ENCODE measurements around the gene MOCS2. TPM values are rescaled to one million over a fixed set of nuclear protein-coding genes. Genes with fewer than 3 reads are reported as not detected.
A peak's percentile ranks its signal among the peaks of the same experiment; 100 is the strongest.
"Not testable (repeated sequence)": the region's sequence is repeated elsewhere in the genome, so short reads cannot be mapped to it uniquely, and the experiment has no call there.

MOCS2 gene
- total RNA-seq, 1 donor from 2014 or later: 21.5 TPM

DNA sequence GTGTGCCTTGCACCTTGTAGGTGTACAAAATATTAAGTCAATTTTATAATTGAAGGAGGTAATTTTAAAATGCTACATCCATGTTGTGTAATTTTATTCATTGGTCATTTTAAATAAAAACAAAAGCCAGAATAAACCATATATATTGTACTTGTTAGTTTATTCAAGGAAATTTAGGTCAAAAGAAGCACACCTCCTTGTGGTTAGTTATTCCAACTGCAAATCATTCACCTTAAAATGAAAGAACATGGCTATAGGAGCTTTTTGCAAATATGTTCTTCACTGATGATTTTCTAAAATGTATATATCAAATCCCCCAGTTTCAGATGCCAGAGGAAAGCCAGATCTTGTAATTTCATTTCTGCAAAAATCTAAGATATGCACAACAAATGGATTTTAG is 5.4 kb upstream of the MOCS2 start:
- H3K4me1 Mint-ChIP-seq: peaks cover 10% of the 10 kb centered on the region
- DNase-seq (ENCODE audit: low spot score in 2 of 2, unreplicated experiment in 2 of 2): no peak
- H3K9me3 Mint-ChIP-seq: no peaks in the 10 kb centered on the region
- H3K36me3 Mint-ChIP-seq: no peaks in the 10 kb centered on the region
- TF ChIP-seq, protein P1, sequence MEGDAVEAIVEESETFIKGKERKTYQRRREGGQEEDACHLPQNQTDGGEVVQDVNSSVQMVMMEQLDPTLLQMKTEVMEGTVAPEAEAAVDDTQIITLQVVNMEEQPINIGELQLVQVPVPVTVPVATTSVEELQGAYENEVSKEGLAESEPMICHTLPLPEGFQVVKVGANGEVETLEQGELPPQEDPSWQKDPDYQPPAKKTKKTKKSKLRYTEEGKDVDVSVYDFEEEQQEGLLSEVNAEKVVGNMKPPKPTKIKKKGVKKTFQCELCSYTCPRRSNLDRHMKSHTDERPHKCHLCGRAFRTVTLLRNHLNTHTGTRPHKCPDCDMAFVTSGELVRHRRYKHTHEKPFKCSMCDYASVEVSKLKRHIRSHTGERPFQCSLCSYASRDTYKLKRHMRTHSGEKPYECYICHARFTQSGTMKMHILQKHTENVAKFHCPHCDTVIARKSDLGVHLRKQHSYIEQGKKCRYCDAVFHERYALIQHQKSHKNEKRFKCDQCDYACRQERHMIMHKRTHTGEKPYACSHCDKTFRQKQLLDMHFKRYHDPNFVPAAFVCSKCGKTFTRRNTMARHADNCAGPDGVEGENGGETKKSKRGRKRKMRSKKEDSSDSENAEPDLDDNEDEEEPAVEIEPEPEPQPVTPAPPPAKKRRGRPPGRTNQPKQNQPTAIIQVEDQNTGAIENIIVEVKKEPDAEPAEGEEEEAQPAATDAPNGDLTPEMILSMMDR (IDR thresholded peaks at IDR 0.05; ENCODE audit: unreplicated experiment): peak; percentile 26
- H3K27me3 Mint-ChIP-seq (ENCODE audit: low read depth): no peaks in the 10 kb centered on the region
- no peak overlapping the region for H3K27ac Mint-ChIP-seq
- no peak overlapping the region for H3K4me3 Mint-ChIP-seq

DNA sequence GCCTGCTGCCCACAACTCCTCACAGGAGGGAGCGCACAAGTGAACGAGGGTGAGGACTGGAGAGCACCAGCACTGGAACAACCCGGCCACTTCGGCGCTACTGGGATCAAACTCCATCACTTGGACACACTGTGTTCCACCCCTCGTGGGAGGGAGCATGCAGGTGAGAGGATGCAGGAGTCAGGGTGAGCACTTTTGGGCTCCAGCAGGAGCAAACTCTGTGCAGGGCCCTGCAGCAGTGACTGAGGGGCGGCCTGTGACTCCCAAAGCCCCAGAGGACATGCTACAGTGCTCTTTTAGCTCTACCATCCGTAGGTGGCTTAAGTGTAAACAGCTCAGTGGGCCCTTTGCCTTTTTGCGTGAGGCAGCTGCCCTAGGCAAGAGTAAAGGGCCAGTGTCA is 4.4 kb upstream of the MOCS2 start:
- Mint-ChIP-seq H3K36me3 (no peaks in the 10 kb centered on the region), H3K27me3 (ENCODE audit: low read depth) (no peaks in the 10 kb centered on the region), H3K4me1 (peaks cover 14% of the 10 kb centered on the region), H3K27ac (no peak overlapping the region), H3K9me3 (no peaks in the 10 kb centered on the region), H3K4me3 (no peak overlapping the region)
- TF ChIP-seq, protein P1 (IDR thresholded peaks at IDR 0.05; ENCODE audit: unreplicated experiment): no peak
- DNase-seq (ENCODE audit: low spot score in 2 of 2, unreplicated experiment in 2 of 2): no peak

DNA sequence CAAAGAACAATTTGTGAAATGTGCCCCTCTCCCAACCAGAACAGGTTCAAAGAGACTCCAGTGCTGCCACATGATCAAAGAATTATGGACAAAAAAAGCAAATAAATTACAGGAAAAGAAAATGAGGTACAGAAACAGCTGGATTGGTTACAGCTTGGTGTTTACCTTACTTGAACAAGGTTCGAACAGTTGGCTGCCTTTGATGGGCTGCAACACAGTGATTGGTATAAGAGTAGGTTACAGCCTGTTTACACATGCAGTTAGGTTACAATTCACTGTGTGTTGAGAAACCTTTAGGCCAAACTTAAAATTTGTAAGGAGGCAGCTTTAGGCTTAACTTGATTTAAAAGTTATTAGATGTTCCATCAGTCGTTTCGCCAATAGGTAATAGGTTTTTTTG is 3.4 kb upstream of the MOCS2 start:
- Mint-ChIP-seq H3K9me3 (no peaks in the 10 kb centered on the region), H3K27ac (no peak overlapping the region)
- TF ChIP-seq, protein P1 (IDR thresholded peaks at IDR 0.05; ENCODE audit: unreplicated experiment): no peak

DNA sequence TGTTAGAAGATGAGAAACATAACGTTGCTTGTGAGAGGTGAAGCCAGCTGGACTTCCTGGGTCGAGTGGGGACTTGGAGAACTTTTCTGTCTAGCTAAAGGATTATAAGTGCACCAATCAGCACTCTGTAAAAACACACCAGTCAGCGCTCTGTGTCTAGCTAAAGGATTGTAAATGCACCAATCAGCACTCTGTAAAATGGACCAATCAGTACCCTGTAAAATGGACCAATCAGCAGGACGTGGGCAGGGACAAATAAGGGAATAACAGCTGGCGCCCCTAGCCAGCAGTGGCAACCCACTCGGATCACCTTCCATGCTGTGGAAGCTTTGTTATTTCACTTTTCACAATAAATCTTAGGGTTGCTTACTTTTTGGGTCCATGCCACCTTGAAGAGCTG is 2.8 kb upstream of the MOCS2 start:
- H3K4me3 Mint-ChIP-seq; H3K36me3 Mint-ChIP-seq; H3K27ac Mint-ChIP-seq; H3K27me3 Mint-ChIP-seq (ENCODE audit: low read depth); DNase-seq (ENCODE audit: low spot score in 2 of 2, unreplicated experiment in 2 of 2); H3K9me3 Mint-ChIP-seq: not testable (repeated sequence)
- H3K4me1 Mint-ChIP-seq: peaks cover 27% of the 10 kb centered on the region

More for the DNA sequence above, 3.4 kb upstream of the MOCS2 start:
- Mint-ChIP-seq H3K36me3 (no peaks in the 10 kb centered on the region), H3K4me1 (peaks cover 22% of the 10 kb centered on the region), H3K27me3 (ENCODE audit: low read depth) (no peaks in the 10 kb centered on the region), H3K4me3 (no peak overlapping the region)
- DNase-seq (ENCODE audit: low spot score in 2 of 2, unreplicated experiment in 2 of 2): no peak

DNA sequence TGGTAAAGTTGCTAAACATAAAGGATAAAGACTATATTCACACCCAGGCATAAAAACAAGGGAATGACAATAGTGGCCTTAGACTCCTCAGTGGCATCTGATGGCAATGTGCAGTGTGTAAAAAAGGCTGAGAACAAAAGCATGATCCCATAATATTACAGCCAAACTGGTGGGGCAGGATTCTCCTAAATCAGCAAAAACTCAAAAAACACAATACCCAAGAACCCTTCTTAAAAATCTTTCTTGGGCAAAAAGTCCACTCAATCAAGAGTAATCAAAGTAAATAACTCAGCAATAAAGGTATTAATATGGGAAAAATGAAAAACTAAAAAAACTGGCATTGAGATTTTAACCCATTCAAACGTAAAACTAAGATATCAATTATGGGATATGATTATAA is 1.6 kb upstream of the MOCS2 start:
- H3K4me1 Mint-ChIP-seq: peaks cover 28% of the 10 kb centered on the region
- H3K36me3 Mint-ChIP-seq: peaks cover 8% of the 10 kb centered on the region
- peaks cover 1% of the 10 kb centered on the region for H3K9me3 Mint-ChIP-seq
- H3K27me3 Mint-ChIP-seq (ENCODE audit: low read depth): no peaks in the 10 kb centered on the region
- TF ChIP-seq, protein P1 (IDR thresholded peaks at IDR 0.05; ENCODE audit: unreplicated experiment): no peak
- H3K4me3 Mint-ChIP-seq: no peak overlapping the region
- DNase-seq (ENCODE audit: low spot score in 2 of 2, unreplicated experiment in 2 of 2): no peak
- no peak overlapping the region for H3K27ac Mint-ChIP-seq

DNA sequence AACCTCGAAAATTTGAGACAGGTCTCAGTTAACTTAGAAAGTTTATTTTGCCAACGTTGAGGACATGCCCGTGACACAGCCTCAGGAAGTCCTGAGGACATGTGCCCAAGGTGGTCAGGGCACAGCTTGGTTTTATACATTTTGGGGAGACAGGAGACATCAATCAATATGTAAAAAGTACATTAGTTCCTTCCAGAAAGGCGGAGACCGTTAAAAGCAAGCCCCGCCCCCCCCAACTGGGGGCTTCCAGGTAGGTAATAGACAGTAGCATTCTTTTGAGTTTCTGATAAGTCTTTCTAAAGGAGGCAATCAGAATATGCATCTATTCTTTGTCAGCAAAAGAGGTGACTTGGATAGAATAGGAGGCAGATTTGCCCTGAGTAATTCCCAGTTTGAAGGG is 599 bp upstream of the MOCS2 start:
- peak overlapping the region; percentile 84 for H3K4me3 Mint-ChIP-seq
- no peaks in the 10 kb centered on the region for H3K27me3 Mint-ChIP-seq (ENCODE audit: low read depth)
- peaks cover 17% of the 10 kb centered on the region for H3K36me3 Mint-ChIP-seq
- H3K27ac Mint-ChIP-seq: peak overlapping the region; percentile 89
- H3K4me1 Mint-ChIP-seq: peaks cover 28% of the 10 kb centered on the region
- TF ChIP-seq, protein P1 (IDR thresholded peaks at IDR 0.05; ENCODE audit: unreplicated experiment): no peak
- H3K9me3 Mint-ChIP-seq: peaks cover 6% of the 10 kb centered on the region
- no peak for DNase-seq (ENCODE audit: low spot score in 2 of 2, unreplicated experiment in 2 of 2)
